Fibroblast of mammary gland (primary cell): ENCODE results near the gene ACKR3.

ENCODE experiments used
- DNase-seq: peaks from one replicate; pipeline ENCODE4 v3.0.0-alpha.2; 2010; ENCODE audit warnings: low read depth
- H3K4me3 ChIP-seq: 2 replicates; pipeline ENCODE4 v1.5.1; 2011; ENCODE audit warnings: low read depth, mild to moderate bottlenecking, low read length, moderate library complexity; ENCODE audit not compliant: control insufficient read depth
- TF ChIP-seq, protein P1 (sequence below): conservative IDR thresholded peaks from 2 replicates; pipeline ENCODE4 v1.5.1; 2011; ENCODE audit warnings: low read depth, low read length, inconsistent platforms; ENCODE audit not compliant: control insufficient read depth, insufficient read depth

ACKR3 gene

DNA sequence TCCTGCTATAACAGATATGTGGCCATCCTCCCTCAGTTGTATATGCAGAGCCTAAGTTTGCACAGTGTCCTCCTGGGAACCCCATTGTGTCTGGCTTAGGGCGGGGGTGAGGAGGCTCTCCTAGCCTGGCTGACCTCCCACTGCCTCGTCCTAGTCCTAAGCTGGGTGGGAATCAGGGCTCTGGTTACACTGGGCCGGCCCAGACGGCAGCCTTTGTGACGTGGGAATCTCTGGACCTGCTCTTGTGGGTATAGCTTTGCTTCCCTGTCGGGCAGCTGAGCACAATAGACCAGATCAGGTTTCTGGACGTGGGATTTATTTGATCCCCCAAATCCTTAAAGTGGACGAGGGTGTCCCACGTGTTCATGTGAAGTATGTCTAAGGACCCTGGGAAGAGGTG is 2.9 kb downstream of the ACKR3 start:
- TF ChIP-seq, protein P1, sequence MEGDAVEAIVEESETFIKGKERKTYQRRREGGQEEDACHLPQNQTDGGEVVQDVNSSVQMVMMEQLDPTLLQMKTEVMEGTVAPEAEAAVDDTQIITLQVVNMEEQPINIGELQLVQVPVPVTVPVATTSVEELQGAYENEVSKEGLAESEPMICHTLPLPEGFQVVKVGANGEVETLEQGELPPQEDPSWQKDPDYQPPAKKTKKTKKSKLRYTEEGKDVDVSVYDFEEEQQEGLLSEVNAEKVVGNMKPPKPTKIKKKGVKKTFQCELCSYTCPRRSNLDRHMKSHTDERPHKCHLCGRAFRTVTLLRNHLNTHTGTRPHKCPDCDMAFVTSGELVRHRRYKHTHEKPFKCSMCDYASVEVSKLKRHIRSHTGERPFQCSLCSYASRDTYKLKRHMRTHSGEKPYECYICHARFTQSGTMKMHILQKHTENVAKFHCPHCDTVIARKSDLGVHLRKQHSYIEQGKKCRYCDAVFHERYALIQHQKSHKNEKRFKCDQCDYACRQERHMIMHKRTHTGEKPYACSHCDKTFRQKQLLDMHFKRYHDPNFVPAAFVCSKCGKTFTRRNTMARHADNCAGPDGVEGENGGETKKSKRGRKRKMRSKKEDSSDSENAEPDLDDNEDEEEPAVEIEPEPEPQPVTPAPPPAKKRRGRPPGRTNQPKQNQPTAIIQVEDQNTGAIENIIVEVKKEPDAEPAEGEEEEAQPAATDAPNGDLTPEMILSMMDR, result no peak
- no peak for DNase-seq
- H3K4me3 ChIP-seq, result no peak overlapping the region

DNA sequence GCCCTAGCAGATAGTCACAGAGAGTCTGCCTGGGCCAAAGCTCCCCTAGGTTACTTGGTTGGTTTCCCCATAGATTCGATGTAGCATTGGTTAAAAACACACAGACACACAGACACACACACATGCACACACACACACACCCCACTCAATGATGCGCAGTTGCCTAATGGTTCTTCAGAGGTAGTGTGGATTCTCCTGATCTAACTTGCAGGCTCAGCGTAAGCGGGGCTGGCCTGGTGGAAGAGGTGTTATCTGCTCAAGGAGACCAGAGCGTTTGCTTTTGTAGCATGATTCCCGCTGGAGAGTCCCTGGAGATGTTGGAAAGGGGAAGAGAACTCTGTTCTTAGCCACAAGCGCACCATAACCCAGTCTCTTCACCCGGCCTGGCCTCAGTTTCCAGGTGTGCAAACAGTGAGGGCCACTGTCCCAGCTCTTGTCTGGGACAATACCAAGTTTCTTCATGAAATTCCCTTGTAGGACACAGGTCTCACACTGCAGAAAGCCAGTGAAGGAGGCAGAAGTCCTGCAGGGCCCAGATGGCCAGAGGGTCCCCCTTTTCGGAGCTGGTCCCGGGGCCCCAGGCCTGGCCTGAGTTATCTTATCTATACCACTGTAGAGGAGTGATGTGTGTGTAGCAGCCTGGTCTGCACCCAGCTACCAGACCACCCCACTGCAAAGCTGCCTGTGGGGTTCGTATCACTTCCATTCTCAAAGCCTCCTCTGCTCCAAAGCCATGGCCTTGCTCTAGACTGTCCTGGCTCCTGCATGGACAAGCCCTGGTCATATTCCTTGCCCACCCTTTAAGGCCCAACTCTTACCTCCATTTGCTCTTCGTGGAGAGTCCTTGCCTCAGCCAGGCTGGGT is 3.7 kb downstream of the ACKR3 start:
- DNase-seq, result no peak
- TF ChIP-seq, protein P1, result no peak
- H3K4me3 ChIP-seq, result no peak overlapping the region

DNA sequence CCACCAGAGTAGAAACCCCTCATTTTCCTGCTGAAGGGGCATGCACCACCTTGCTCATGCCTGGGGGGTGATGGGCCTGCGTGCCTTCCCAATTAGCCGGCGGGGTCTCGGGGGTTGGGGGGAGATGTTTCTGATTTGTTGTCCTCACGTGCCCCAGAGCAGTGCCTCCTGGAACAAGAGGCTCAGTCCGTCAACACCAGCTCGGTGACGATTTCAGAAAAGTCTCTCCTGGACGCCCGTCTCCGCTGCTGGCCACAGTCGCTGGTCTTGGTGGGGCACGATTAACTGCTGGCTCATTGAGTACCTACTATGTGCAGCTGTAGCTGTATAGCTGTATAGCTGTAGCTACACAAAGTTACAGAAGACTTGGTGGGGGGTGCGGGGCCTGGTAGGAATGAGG is 4.4 kb downstream of the ACKR3 start:
- TF ChIP-seq, protein P1, result no peak
- no peak for DNase-seq
- H3K4me3 ChIP-seq, result no peak overlapping the region

DNA sequence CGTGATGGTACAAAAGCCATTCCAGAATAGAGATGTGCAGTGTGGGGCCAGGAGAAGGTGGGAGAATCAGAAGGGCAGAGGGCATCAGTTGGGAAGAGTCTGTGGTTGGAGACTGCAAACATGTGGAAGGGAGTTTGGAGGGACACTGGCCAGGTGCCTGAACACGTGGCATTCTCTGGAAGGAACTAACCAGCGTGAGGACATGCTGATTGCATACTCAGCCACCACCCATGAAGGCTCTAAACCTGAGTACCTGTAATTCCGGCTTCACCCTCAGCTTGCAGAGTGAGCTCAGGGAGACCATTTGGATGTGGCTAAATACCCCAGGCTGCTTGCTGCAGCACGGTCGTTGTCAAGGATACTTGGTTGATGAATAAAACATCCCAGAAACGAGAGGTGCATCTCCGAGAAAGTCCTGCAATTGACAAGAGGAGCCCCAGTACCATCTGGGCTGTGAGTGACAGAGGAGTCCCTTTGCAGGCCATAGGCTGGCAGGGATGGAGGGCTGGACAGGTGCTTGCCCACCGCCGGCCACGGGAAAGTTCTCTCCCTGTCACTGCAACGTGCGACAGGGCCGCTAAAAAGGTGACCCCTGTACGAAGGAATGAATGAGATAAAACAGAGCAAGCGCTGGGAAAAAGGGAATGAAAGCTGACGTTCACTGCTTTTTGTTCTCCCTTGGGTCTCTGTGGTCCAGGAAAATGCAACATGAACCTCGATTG is 5.0 kb downstream of the ACKR3 start:
- no peak for DNase-seq
- no peak overlapping the region for H3K4me3 ChIP-seq
- TF ChIP-seq, protein P1, result no peak

DNA sequence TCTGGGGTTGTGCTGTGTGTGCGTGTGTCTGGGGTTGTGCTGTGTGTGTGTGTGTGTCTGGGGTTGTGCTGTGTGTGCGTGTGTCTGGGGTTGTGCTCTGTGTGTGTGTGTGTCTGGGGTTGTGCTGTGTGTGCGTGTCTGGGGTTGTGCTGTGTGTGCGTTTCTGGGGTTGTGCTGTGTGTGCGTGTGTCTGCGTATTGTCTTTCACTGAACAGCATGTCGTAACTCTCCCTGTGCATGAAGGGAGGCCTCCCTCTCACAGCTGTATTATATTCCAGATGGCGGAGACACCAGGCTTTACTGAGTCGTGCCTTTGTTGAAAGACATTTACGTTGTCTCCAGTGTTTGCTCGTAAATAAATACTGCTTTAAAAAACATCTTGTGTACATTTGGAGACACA is 5.9 kb downstream of the ACKR3 start:
- no peak for DNase-seq
- TF ChIP-seq, protein P1, result no peak
- no peak overlapping the region for H3K4me3 ChIP-seq

DNA sequence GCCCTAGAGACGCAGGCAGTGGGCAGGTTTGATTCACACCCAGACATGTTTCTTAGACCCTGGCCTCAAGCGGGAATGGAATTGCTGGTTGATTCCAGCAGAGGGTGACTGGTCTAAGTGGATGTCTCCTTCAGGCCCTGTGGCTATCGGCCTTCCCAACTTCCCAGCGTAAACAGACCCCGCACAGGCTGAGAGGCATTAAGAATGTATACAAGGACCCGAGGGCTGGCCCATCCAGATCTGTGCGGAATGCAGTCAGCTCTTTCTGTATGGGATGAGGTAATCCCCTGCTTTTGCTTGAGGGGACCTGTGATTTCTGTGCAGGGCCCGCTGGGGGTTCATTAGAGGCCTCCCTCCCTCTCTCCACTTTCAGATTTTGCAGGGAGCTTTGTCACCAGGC is 6.5 kb downstream of the ACKR3 start:
- DNase-seq, result no peak
- H3K4me3 ChIP-seq, result no peak overlapping the region
- TF ChIP-seq, protein P1, result no peak
